A204.1 (cell line): ENCODE measurements around the gene APOD.
"Not testable (repeated sequence)": the region's sequence is repeated elsewhere in the genome, so short reads cannot be mapped to it uniquely, and the experiment has no call there.

ENCODE experiments used
- FAIRE-seq: peaks from 2 replicates; lab custom pipeline; 2012; peaks lifted over from hg19 to GRCh38; lab: Jason Lieb, UNC

Gene APOD

GRCh38 chr3:195583831-195584542 lies at the start of gene APOD:
TSS of gene APOD (minus strand) at chr3:195583940. CDS start at chr3:195579461, 4,479 bp downstream.
- no peak for FAIRE-seq

GRCh38 chr3:195633351-195633750 lies 49.6 kb upstream of the APOD start:
- not testable (repeated sequence) for FAIRE-seq

GRCh38 chr3:195632501-195633185 lies 48.9 kb upstream of the APOD start:
- not testable (repeated sequence) for FAIRE-seq

- not testable (repeated sequence) for FAIRE-seq
Measured at GRCh38 chr3:195632046-195632445, 48.3 kb upstream of the APOD start.

- FAIRE-seq: not testable (repeated sequence)
Measured at GRCh38 chr3:195630938-195631495, 47.3 kb upstream of the APOD start.

- not testable (repeated sequence) for FAIRE-seq
Measured at GRCh38 chr3:195630086-195630917, 46.6 kb upstream of the APOD start.

GRCh38 chr3:195629682-195630081 lies 45.9 kb upstream of the APOD start:
- not testable (repeated sequence) for FAIRE-seq

GRCh38 chr3:195628386-195628920 lies 44.7 kb upstream of the APOD start:
- not testable (repeated sequence) for FAIRE-seq

GRCh38 chr3:195627515-195628385 lies 44.0 kb upstream of the APOD start:
- FAIRE-seq: not testable (repeated sequence)

GRCh38 chr3:195624603-195625560 lies 41.1 kb upstream of the APOD start:
- FAIRE-seq: not testable (repeated sequence)

GRCh38 chr3:195624171-195624570 lies 40.4 kb upstream of the APOD start:
- not testable (repeated sequence) for FAIRE-seq

GRCh38 chr3:195623217-195623965 lies 39.7 kb upstream of the APOD start:
- FAIRE-seq: not testable (repeated sequence)

- not testable (repeated sequence) for FAIRE-seq
Measured at GRCh38 chr3:195622523-195623170, 38.9 kb upstream of the APOD start.

GRCh38 chr3:195622012-195622411 lies 38.3 kb upstream of the APOD start:
- FAIRE-seq: not testable (repeated sequence)

- not testable (repeated sequence) for FAIRE-seq
Measured at GRCh38 chr3:195621095-195621494, 37.4 kb upstream of the APOD start.

- FAIRE-seq: not testable (repeated sequence)
Measured at GRCh38 chr3:195620476-195620875, 36.7 kb upstream of the APOD start.

- not testable (repeated sequence) for FAIRE-seq
Measured at GRCh38 chr3:195619591-195620369, 36.0 kb upstream of the APOD start.
